T-helper 17 cell (primary cell): Measurements from ENCODE around the gene SEMA6D. TPM values are rescaled to one million over a fixed set of nuclear protein-coding genes. Genes with fewer than 3 reads are reported as not detected.

Source experiments
- ATAC-seq: fragments of 150-1000 bp; cut with Tn5 transposase; 2 replicates; pipeline ENCODE4 v1.10.0; 2021; ENCODE audit warnings: mild to moderate bottlenecking, moderate library complexity
- DNase-seq, 3 donors: peaks; one replicate each; pipeline versions ENCODE4 v3.0.0 to v3.0.0-alpha.2; 2020 to 2021
- H3K9me3 ChIP-seq: one replicate; pipeline ENCODE4 v1.7.0; 2013; ENCODE audit warnings: low read length, mild to moderate bottlenecking; ENCODE audit not compliant: control insufficient read depth, poor library complexity, severe bottlenecking
- H3K27ac Mint-ChIP-seq: one replicate; pipeline ENCODE4 v1.8.0; 2022; ENCODE audit warnings: mild to moderate bottlenecking, moderate library complexity, mixed read lengths
- H3K27me3 Mint-ChIP-seq: one replicate; pipeline ENCODE4 v1.8.0; 2022; ENCODE audit warnings: mixed read lengths
- H3K36me3 Mint-ChIP-seq: one replicate; pipeline ENCODE4 v1.8.0; 2022; ENCODE audit warnings: low read depth, mixed read lengths
- H3K4me1 Mint-ChIP-seq: one replicate; pipeline ENCODE4 v1.8.0; 2022; ENCODE audit warnings: mild to moderate bottlenecking, mixed read lengths
- H3K4me3 Mint-ChIP-seq: one replicate; pipeline ENCODE4 v1.8.0; 2022; ENCODE audit warnings: mild to moderate bottlenecking, moderate library complexity, mixed read lengths
- total RNA-seq, 4 donors: library from RNA in 2 of 4; stranded (reverse) in 2 of 4; gene quantifications; one replicate each; pipeline ENCODE4 v1.2.3 and lab custom pipeline; 2022 to 2026

SEMA6D gene
- total RNA-seq, 2 donors from 2014 or later: not detected

GRCh38 chr15:47757331-47757730 is 40.0 kb downstream of the SEMA6D start:
- ATAC-seq (no peak), DNase-seq (no peak)
- Mint-ChIP-seq H3K4me3 (no peak overlapping the region), H3K27me3 (no peaks in the 10 kb centered on the region), H3K36me3 (no peaks in the 10 kb centered on the region), H3K4me1 (no peaks in the 10 kb centered on the region), H3K27ac (no peak overlapping the region)
- H3K9me3 ChIP-seq: no peaks in the 10 kb centered on the region

- no peak overlapping the region for H3K4me3 Mint-ChIP-seq
- H3K27me3 Mint-ChIP-seq: no peaks in the 10 kb centered on the region
- DNase-seq (no peak), ATAC-seq (no peak)
- no peak overlapping the region for H3K27ac Mint-ChIP-seq
- no peaks in the 10 kb centered on the region for H3K36me3 Mint-ChIP-seq
- H3K9me3 ChIP-seq: no peaks in the 10 kb centered on the region
- no peaks in the 10 kb centered on the region for H3K4me1 Mint-ChIP-seq
Observed at GRCh38 chr15:47762621-47763020, 45.3 kb downstream of the SEMA6D start.

GRCh38 chr15:47764666-47765065 is 47.4 kb downstream of the SEMA6D start:
- H3K9me3 ChIP-seq: no peaks in the 10 kb centered on the region
- DNase-seq (no peak), ATAC-seq (no peak)
- Mint-ChIP-seq H3K4me3 (no peak overlapping the region), H3K27me3 (no peaks in the 10 kb centered on the region), H3K36me3 (no peaks in the 10 kb centered on the region), H3K27ac (no peak overlapping the region), H3K4me1 (no peaks in the 10 kb centered on the region)

- no peak overlapping the region for H3K27ac Mint-ChIP-seq
- ATAC-seq: no peak
- no peaks in the 10 kb centered on the region for H3K27me3 Mint-ChIP-seq
- no peaks in the 10 kb centered on the region for H3K36me3 Mint-ChIP-seq
- DNase-seq: no peak
- H3K4me1 Mint-ChIP-seq: no peaks in the 10 kb centered on the region
- no peaks in the 10 kb centered on the region for H3K9me3 ChIP-seq
- H3K4me3 Mint-ChIP-seq: no peak overlapping the region
Observed at GRCh38 chr15:47766406-47766805, 49.1 kb downstream of the SEMA6D start.

- no peak for DNase-seq
- ATAC-seq: no peak
- H3K4me3 Mint-ChIP-seq: no peak overlapping the region
- H3K27me3 Mint-ChIP-seq: no peaks in the 10 kb centered on the region
- H3K36me3 Mint-ChIP-seq: no peaks in the 10 kb centered on the region
- H3K4me1 Mint-ChIP-seq: no peaks in the 10 kb centered on the region
- no peak overlapping the region for H3K27ac Mint-ChIP-seq
- H3K9me3 ChIP-seq: no peaks in the 10 kb centered on the region
Observed at GRCh38 chr15:47767035-47767434, 49.7 kb downstream of the SEMA6D start.

GRCh38 chr15:47768735-47769134 is 51.4 kb downstream of the SEMA6D start:
- no peaks in the 10 kb centered on the region for H3K9me3 ChIP-seq
- Mint-ChIP-seq H3K27ac (no peak overlapping the region), H3K27me3 (no peaks in the 10 kb centered on the region), H3K36me3 (no peaks in the 10 kb centered on the region), H3K4me1 (no peaks in the 10 kb centered on the region), H3K4me3 (no peak overlapping the region)
- ATAC-seq: no peak
- DNase-seq: no peak

GRCh38 chr15:47769166-47769565 is 51.9 kb downstream of the SEMA6D start:
- DNase-seq: no peak
- Mint-ChIP-seq H3K36me3 (no peaks in the 10 kb centered on the region), H3K4me3 (no peak overlapping the region), H3K4me1 (no peaks in the 10 kb centered on the region), H3K27ac (no peak overlapping the region), H3K27me3 (no peaks in the 10 kb centered on the region)
- no peaks in the 10 kb centered on the region for H3K9me3 ChIP-seq
- no peak for ATAC-seq

GRCh38 chr15:47773143-47773542 is 55.8 kb downstream of the SEMA6D start:
- no peak overlapping the region for H3K27ac Mint-ChIP-seq
- no peak for ATAC-seq
- H3K27me3 Mint-ChIP-seq: no peaks in the 10 kb centered on the region
- no peaks in the 10 kb centered on the region for H3K36me3 Mint-ChIP-seq
- no peaks in the 10 kb centered on the region for H3K9me3 ChIP-seq
- DNase-seq: no peak
- no peaks in the 10 kb centered on the region for H3K4me1 Mint-ChIP-seq
- H3K4me3 Mint-ChIP-seq: no peak overlapping the region

- Mint-ChIP-seq H3K4me3 (no peak overlapping the region), H3K27me3 (no peaks in the 10 kb centered on the region), H3K27ac (no peak overlapping the region), H3K36me3 (no peaks in the 10 kb centered on the region), H3K4me1 (no peaks in the 10 kb centered on the region)
- DNase-seq (no peak), ATAC-seq (no peak)
- H3K9me3 ChIP-seq: no peaks in the 10 kb centered on the region
Observed at GRCh38 chr15:47778263-47778770, 61.0 kb downstream of the SEMA6D start.

GRCh38 chr15:47780971-47781370 is 63.7 kb downstream of the SEMA6D start:
- H3K9me3 ChIP-seq: no peaks in the 10 kb centered on the region
- H3K36me3 Mint-ChIP-seq: no peaks in the 10 kb centered on the region
- H3K27ac Mint-ChIP-seq: no peak overlapping the region
- no peak for ATAC-seq
- H3K27me3 Mint-ChIP-seq: no peaks in the 10 kb centered on the region
- H3K4me1 Mint-ChIP-seq: no peaks in the 10 kb centered on the region
- no peak overlapping the region for H3K4me3 Mint-ChIP-seq
- no peak for DNase-seq

GRCh38 chr15:47781527-47781926 is 64.2 kb downstream of the SEMA6D start:
- Mint-ChIP-seq H3K4me3 (no peak overlapping the region), H3K36me3 (no peaks in the 10 kb centered on the region), H3K4me1 (no peaks in the 10 kb centered on the region), H3K27ac (no peak overlapping the region), H3K27me3 (peaks cover 4% of the 10 kb centered on the region)
- H3K9me3 ChIP-seq: no peaks in the 10 kb centered on the region
- no peak for ATAC-seq
- no peak for DNase-seq

- H3K27ac Mint-ChIP-seq: no peak overlapping the region
- no peak overlapping the region for H3K4me3 Mint-ChIP-seq
- no peaks in the 10 kb centered on the region for H3K9me3 ChIP-seq
- ATAC-seq: no peak
- H3K4me1 Mint-ChIP-seq: no peaks in the 10 kb centered on the region
- no peak for DNase-seq
- H3K36me3 Mint-ChIP-seq: no peaks in the 10 kb centered on the region
- H3K27me3 Mint-ChIP-seq: peaks cover 5% of the 10 kb centered on the region
Observed at GRCh38 chr15:47784820-47785219, 67.5 kb downstream of the SEMA6D start.

GRCh38 chr15:47786371-47786770 is 69.1 kb downstream of the SEMA6D start:
- Mint-ChIP-seq H3K4me1 (no peaks in the 10 kb centered on the region), H3K36me3 (no peaks in the 10 kb centered on the region), H3K4me3 (no peak overlapping the region), H3K27me3 (peaks cover 5% of the 10 kb centered on the region), H3K27ac (no peak overlapping the region)
- no peak for ATAC-seq
- no peak for DNase-seq
- no peaks in the 10 kb centered on the region for H3K9me3 ChIP-seq

GRCh38 chr15:47787875-47788274 is 70.6 kb downstream of the SEMA6D start:
- ATAC-seq: no peak
- H3K4me1 Mint-ChIP-seq: no peaks in the 10 kb centered on the region
- H3K27ac Mint-ChIP-seq: no peak overlapping the region
- no peaks in the 10 kb centered on the region for H3K36me3 Mint-ChIP-seq
- peaks cover 5% of the 10 kb centered on the region for H3K27me3 Mint-ChIP-seq
- no peak overlapping the region for H3K4me3 Mint-ChIP-seq
- no peak for DNase-seq
- no peaks in the 10 kb centered on the region for H3K9me3 ChIP-seq
